WERI-Rb-1 (cell line): ENCODE data around the gene LYPD6B.
A peak's percentile ranks its signal among the peaks of the same experiment; 100 is the strongest.

Experiments
- DNase-seq: peaks from one replicate; pipeline ENCODE4 v3.0.0-alpha.2; 2020
- H3K27ac ChIP-seq: fragments of 250-450 bp; sonication (Bioruptor Pico); 2 replicates; pipeline ENCODE4 v1.5.1; 2020; ENCODE audit warnings: mild to moderate bottlenecking, moderate library complexity
- H3K27me3 ChIP-seq: fragments of 250-450 bp; sonication (Bioruptor Pico); 2 replicates; pipeline ENCODE4 v1.5.1; 2021; ENCODE audit warnings: mild to moderate bottlenecking, low read depth, moderate library complexity; ENCODE audit not compliant: insufficient read depth, severe bottlenecking
- H3K36me3 ChIP-seq: fragments of 250-450 bp; sonication (Bioruptor Pico); 2 replicates; pipeline ENCODE4 v1.5.1; 2020; ENCODE audit warnings: mild to moderate bottlenecking, moderate library complexity
- H3K4me3 ChIP-seq: 2 replicates; pipeline ENCODE4 v1.5.1; 2011; ENCODE audit warnings: low read depth, mild to moderate bottlenecking, control low read depth, low read length
- H3K9me3 ChIP-seq: fragments of 250-450 bp; sonication (Bioruptor Pico); 2 replicates; pipeline ENCODE4 v1.5.1; 2021; ENCODE audit warnings: mild to moderate bottlenecking, moderate library complexity; ENCODE audit not compliant: severe bottlenecking
- CTCF ChIP-seq: IDR thresholded peaks from 2 replicates; pipeline ENCODE4 v1.5.1; 2011; ENCODE audit warnings: low read depth, mild to moderate bottlenecking, control low read depth, inconsistent platforms, low read length

LYPD6B gene

GRCh38 chr2:149082079-149082478 is 43.6 kb downstream of the LYPD6B start:
- no peak for TF ChIP-seq CTCF
- DNase-seq: no peak
- no peaks in the 10 kb centered on the region for H3K36me3 ChIP-seq

DNA sequence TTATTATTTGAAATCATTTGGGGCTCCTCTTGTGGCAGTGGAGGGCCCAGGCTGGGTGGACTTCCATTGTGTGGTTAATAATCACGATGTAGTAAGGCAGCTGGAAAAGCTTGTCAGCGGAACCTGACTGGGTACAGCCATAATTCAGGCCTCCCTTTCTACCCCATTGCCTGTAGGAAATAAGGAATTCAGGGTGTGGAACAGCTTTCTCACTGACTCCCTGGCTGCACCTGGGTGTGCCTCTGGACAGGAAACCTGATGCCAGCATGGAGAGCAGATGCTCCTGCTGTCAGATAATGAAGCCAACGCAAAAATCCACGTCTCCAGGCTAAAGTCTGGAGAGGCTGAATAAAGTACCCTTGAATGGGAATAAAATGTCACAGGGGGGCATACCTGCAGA is 44.2 kb downstream of the LYPD6B start:
- Histone ChIP-seq H3K36me3 (no peaks in the 10 kb centered on the region), H3K4me3 (no peak overlapping the region), H3K27me3 (peaks cover 4% of the 10 kb centered on the region), H3K27ac (no peak overlapping the region), H3K9me3 (no peaks in the 10 kb centered on the region)
- no peak for DNase-seq
- no peak for TF ChIP-seq CTCF

More at GRCh38 chr2:149082079-149082478, 43.6 kb downstream of the LYPD6B start:
- Histone ChIP-seq H3K27ac (no peak overlapping the region), H3K27me3 (peaks cover 4% of the 10 kb centered on the region), H3K4me3 (no peak overlapping the region), H3K9me3 (no peaks in the 10 kb centered on the region)

DNA sequence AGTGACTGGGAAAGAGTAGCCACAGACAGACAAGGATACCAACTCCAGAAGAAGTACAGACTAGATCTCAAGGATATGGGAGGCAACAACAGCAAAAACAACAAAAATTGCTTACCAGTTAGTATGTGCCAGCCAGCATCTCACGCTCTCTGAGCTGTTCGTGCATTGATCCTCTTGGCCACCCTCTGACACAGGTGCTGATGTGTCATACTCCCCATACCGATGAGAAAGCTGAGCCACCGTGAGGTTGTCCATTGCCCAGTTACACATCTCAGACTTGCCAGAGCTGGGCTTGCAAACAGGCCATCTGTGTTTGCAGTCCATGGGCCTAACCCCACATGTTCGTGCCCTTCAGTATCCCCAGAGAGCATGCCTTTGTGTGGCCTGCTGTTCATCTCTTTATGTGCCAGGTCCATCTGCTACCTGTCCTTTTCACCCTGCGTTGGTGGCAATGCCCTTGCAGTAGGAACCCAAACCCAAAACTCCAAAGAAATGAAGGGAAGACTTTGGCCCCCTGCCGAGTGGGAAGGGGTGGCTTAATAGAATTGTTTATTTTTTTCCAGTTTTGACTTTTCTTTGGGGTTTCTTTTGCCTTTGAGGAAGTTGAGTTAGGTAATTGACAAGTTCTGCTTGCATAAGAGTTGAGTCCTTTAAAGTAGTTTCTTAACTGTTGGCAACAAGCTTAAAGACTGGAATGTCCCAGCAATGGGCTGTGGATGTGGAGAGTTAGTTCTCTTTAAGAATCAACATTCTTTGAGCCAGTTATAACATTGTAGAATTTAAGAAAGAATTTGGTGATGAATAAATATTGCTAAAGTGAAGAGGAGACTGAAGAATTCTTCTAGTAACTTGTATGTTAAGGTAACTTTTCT is 46.7 kb downstream of the LYPD6B start:
- H3K4me3 ChIP-seq: no peak overlapping the region
- peaks cover 4% of the 10 kb centered on the region for H3K27me3 ChIP-seq
- H3K9me3 ChIP-seq: no peaks in the 10 kb centered on the region
- no peak for TF ChIP-seq CTCF
- DNase-seq: no peak
- no peaks in the 10 kb centered on the region for H3K36me3 ChIP-seq
- H3K27ac ChIP-seq: no peak overlapping the region

DNA sequence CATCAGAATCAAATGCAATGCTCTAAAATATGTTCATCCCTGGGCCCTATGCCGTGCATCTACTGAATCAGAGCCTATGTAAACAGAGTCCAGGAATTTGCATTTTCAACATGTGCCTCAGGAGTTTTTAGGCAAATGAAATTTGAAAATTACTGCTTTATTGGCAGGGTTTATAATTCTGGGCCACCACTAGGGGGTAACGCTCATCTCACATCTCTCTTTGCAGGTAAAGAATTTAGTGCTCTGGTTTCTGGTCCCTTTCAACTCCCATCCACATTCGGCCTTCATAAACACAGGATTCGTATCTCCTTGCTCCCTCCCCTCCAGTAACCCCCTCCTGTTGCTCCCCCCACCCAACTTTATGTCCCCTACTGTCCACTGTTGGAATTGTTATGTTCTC is 49.3 kb downstream of the LYPD6B start:
- DNase-seq: no peak
- peak; percentile 16; the same call in 1 of the 2 replicates for TF ChIP-seq CTCF

GRCh38 chr2:149089068-149089467 is 50.6 kb downstream of the LYPD6B start:
- no peak overlapping the region for H3K4me3 ChIP-seq
- no peaks in the 10 kb centered on the region for H3K9me3 ChIP-seq
- H3K27ac ChIP-seq: no peak overlapping the region
- H3K27me3 ChIP-seq: peaks cover 4% of the 10 kb centered on the region
- DNase-seq: no peak
- H3K36me3 ChIP-seq: no peaks in the 10 kb centered on the region
- no peak for TF ChIP-seq CTCF

More for the DNA sequence above, 49.3 kb downstream of the LYPD6B start:
- Histone ChIP-seq H3K36me3 (no peaks in the 10 kb centered on the region), H3K4me3 (no peak overlapping the region), H3K27me3 (peaks cover 4% of the 10 kb centered on the region), H3K27ac (no peak overlapping the region), H3K9me3 (no peaks in the 10 kb centered on the region)
